A673 (cell line): ENCODE results near the gene DYRK1A.

Source experiments
- EZH2 ChIP-seq: fragments of 200-600 bp; sonication (generic); IDR thresholded peaks from 2 replicates; pipeline ENCODE4 v1.6.1; 2017; ENCODE audit warnings: borderline replicate concordance, low read depth, mild to moderate bottlenecking, mixed read lengths, antibody characterized with exemption, low read length; ENCODE audit not compliant: poor library complexity, severe bottlenecking
- TF ChIP-seq, protein P1 (sequence below): fragments of 300-800, 200-600 bp; sonication (generic); conservative IDR thresholded peaks from 2 replicates; pipeline ENCODE4 v1.5.1; 2017; ENCODE audit warnings: low read depth, mild to moderate bottlenecking, antibody characterized with exemption, low read length, moderate library complexity, mixed read lengths

DNA sequence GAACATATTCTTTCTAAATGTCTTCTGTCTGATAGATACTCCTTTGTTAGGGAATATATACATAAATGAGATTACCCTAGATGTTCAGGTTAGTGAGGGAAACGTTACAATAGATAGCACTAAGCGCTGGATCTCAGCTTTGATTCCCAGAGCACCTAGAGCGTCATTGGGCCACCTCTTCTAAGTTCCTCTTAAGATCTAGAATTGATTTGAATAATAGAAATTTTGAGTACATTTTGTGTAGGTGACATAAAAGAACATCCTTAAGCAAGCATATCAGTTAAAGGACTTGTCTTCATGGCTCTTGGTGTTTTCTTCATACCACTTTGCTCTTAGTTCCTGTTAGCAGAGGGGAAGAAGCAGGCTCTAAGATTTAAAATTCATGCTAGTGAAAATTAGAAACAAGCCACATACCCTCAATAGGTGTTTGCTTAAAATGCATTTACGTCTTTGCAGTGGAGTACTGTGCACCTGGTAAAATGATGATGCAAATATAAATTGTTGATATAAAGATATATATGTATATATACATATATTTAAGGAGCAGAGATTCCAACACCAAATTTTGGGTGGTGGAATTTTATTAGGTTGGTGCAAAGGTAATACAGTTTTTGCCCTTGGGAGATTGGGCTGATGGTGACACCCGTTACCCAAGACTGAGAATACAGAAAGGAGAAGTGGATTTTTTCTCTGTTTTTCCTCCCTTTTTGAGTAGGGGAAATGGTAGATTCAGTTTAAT lies 47.1 kb downstream of the DYRK1A start:
- TF ChIP-seq, protein P1, sequence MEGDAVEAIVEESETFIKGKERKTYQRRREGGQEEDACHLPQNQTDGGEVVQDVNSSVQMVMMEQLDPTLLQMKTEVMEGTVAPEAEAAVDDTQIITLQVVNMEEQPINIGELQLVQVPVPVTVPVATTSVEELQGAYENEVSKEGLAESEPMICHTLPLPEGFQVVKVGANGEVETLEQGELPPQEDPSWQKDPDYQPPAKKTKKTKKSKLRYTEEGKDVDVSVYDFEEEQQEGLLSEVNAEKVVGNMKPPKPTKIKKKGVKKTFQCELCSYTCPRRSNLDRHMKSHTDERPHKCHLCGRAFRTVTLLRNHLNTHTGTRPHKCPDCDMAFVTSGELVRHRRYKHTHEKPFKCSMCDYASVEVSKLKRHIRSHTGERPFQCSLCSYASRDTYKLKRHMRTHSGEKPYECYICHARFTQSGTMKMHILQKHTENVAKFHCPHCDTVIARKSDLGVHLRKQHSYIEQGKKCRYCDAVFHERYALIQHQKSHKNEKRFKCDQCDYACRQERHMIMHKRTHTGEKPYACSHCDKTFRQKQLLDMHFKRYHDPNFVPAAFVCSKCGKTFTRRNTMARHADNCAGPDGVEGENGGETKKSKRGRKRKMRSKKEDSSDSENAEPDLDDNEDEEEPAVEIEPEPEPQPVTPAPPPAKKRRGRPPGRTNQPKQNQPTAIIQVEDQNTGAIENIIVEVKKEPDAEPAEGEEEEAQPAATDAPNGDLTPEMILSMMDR, result no peak
- no peak for TF ChIP-seq EZH2
